ENCODE data around the gene RAD9A.
A peak's percentile ranks its signal among the peaks of the same experiment; 100 is the strongest.

Gene RAD9A

GRCh38 chr11:67393990-67394389, 2.2 kb downstream of the RAD9A start:
- no peak for FAIRE-seq
- TF ChIP-seq POLR2AphosphoS5 (IDR thresholded peaks at IDR 0.05; ENCODE audit: low read depth, low read length) (no peak), TAF1 (IDR thresholded peaks at IDR 0.05; ENCODE audit: borderline replicate concordance, low read depth, low read length) (no peak), POLR2A (IDR thresholded peaks at IDR 0.05; ENCODE audit: low read depth, low read length) (no peak)

GRCh38 chr11:67395555-67396258, 3.9 kb downstream of the RAD9A start:
- TF ChIP-seq POLR2AphosphoS5 (IDR thresholded peaks at IDR 0.05; ENCODE audit: low read depth, low read length) (0 out of 2 replicates have a peak, but pooled peaks have one; percentile 4), TAF1 (IDR thresholded peaks at IDR 0.05; ENCODE audit: borderline replicate concordance, low read depth, low read length) (no peak), POLR2A (IDR thresholded peaks at IDR 0.05; ENCODE audit: low read depth, low read length) (no peak)
- no peak for DNase-seq (ENCODE audit: insufficient read length)
- FAIRE-seq: no peak

More at GRCh38 chr11:67393990-67394389, 2.2 kb downstream of the RAD9A start:
- no peak for DNase-seq (ENCODE audit: insufficient read length)

GRCh38 chr11:67396259-67396581, 4.4 kb downstream of the RAD9A start:
- DNase-seq (ENCODE audit: insufficient read length) (no peak), FAIRE-seq (no peak)
- TF ChIP-seq TAF1 (IDR thresholded peaks at IDR 0.05; ENCODE audit: borderline replicate concordance, low read depth, low read length): no peak
- TF ChIP-seq POLR2AphosphoS5 (IDR thresholded peaks at IDR 0.05; ENCODE audit: low read depth, low read length): no peak
- 0 out of 2 replicates have a peak, but pooled peaks have one; percentile 4 for TF ChIP-seq POLR2A (IDR thresholded peaks at IDR 0.05; ENCODE audit: low read depth, low read length)

GRCh38 chr11:67396587-67397389, 5.0 kb downstream of the RAD9A start:
- TF ChIP-seq POLR2A (IDR thresholded peaks at IDR 0.05; ENCODE audit: low read depth, low read length) (no peak), POLR2AphosphoS5 (IDR thresholded peaks at IDR 0.05; ENCODE audit: low read depth, low read length) (0 out of 2 replicates have a peak, but pooled peaks have one; percentile 35), TAF1 (IDR thresholded peaks at IDR 0.05; ENCODE audit: borderline replicate concordance, low read depth, low read length) (no peak)
- FAIRE-seq (no peak), DNase-seq (ENCODE audit: insufficient read length) (no peak)

- FAIRE-seq (no peak), DNase-seq (ENCODE audit: insufficient read length) (no peak)
- no peak for TF ChIP-seq TAF1 (IDR thresholded peaks at IDR 0.05; ENCODE audit: borderline replicate concordance, low read depth, low read length)
- TF ChIP-seq POLR2AphosphoS5 (IDR thresholded peaks at IDR 0.05; ENCODE audit: low read depth, low read length): no peak
- no peak for TF ChIP-seq POLR2A (IDR thresholded peaks at IDR 0.05; ENCODE audit: low read depth, low read length)
Observed at GRCh38 chr11:67397536-67397935, 5.8 kb downstream of the RAD9A start.

GRCh38 chr11:67397986-67398660, 6.3 kb downstream of the RAD9A start:
- TF ChIP-seq POLR2AphosphoS5 (IDR thresholded peaks at IDR 0.05; ENCODE audit: low read depth, low read length) (no peak; the same call in 1 of the 2 replicates), POLR2A (IDR thresholded peaks at IDR 0.05; ENCODE audit: low read depth, low read length) (no peak), TAF1 (IDR thresholded peaks at IDR 0.05; ENCODE audit: borderline replicate concordance, low read depth, low read length) (no peak)
- no peak for FAIRE-seq
- no peak for DNase-seq (ENCODE audit: insufficient read length)

GRCh38 chr11:67398661-67399563, 7.1 kb downstream of the RAD9A start:
- no peak for FAIRE-seq
- DNase-seq (ENCODE audit: insufficient read length): no peak
- TF ChIP-seq POLR2A (IDR thresholded peaks at IDR 0.05; ENCODE audit: low read depth, low read length) (no peak; the same call in 1 of the 2 replicates), TAF1 (IDR thresholded peaks at IDR 0.05; ENCODE audit: borderline replicate concordance, low read depth, low read length) (no peak), POLR2AphosphoS5 (IDR thresholded peaks at IDR 0.05; ENCODE audit: low read depth, low read length) (no peak; the same call in 1 of the 2 replicates)

GRCh38 chr11:67400251-67400941, 8.6 kb downstream of the RAD9A start:
- DNase-seq (ENCODE audit: insufficient read length): no peak
- FAIRE-seq: peak; percentile 58
- no peak for TF ChIP-seq TAF1 (IDR thresholded peaks at IDR 0.05; ENCODE audit: borderline replicate concordance, low read depth, low read length)
- TF ChIP-seq POLR2AphosphoS5 (IDR thresholded peaks at IDR 0.05; ENCODE audit: low read depth, low read length): no peak
- TF ChIP-seq POLR2A (IDR thresholded peaks at IDR 0.05; ENCODE audit: low read depth, low read length): no peak; the same call in 1 of the 2 replicates

GRCh38 chr11:67400942-67401494, 9.2 kb downstream of the RAD9A start:
- DNase-seq (ENCODE audit: insufficient read length) (no peak), FAIRE-seq (no peak)
- TF ChIP-seq POLR2AphosphoS5 (IDR thresholded peaks at IDR 0.05; ENCODE audit: low read depth, low read length) (no peak), POLR2A (IDR thresholded peaks at IDR 0.05; ENCODE audit: low read depth, low read length) (no peak), TAF1 (IDR thresholded peaks at IDR 0.05; ENCODE audit: borderline replicate concordance, low read depth, low read length) (no peak)

Measured in GM12892 (cell line).